ENCODE results near the gene DACT2.

DACT2 gene

DNA sequence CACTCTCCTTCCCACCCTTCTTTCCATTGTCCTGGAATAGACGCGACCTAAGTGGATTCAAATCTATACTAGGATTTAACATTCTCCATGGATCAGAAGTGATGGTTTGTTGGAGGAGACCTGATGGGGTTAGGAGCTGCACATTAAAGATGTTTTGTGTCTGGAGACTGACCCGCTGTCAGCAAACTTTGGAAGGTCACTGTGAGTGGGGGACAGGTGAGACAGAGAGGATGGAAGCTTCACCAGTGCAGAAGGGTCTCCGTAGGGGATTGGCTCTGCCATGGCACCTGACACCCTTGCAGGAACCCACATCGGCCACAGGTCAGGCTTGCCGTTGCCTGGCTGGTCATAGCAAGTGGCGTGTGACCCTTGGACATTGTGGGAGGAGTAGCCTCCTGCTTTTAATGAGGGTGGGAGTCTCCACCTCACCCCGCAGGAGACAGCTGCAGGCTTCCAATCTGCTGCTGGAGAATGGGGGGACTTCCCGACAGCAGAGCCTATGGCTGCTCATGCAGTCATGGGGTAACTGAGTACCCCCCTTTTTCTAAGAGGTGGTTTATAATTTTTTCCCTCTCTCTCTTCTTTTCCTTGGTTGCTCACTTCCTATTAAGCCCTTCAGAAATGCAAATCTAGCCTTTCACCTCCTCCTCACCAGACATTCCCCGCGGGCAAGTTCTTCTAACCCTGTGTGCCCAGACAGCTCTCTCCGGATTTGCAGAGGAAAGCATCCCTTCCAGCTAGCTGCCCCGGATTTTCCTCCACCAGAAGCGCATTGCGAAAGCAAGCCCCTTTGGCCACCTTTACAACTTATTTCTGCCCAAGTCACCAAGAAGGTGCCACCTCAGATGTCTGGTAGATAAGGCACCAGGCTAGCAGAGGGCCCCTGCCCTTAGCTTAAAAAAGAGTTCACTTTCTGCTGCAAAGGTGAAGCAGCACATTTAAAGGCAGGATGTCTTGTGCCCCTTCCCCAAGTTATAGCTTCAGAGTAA, 53.5 kb downstream of the DACT2 start:
- H3K27ac ChIP-seq: no peak overlapping the region
- no peak for TF ChIP-seq ZFX (IDR thresholded peaks at IDR 0.05; ENCODE audit: borderline replicate concordance)
- TF ChIP-seq, protein P1, sequence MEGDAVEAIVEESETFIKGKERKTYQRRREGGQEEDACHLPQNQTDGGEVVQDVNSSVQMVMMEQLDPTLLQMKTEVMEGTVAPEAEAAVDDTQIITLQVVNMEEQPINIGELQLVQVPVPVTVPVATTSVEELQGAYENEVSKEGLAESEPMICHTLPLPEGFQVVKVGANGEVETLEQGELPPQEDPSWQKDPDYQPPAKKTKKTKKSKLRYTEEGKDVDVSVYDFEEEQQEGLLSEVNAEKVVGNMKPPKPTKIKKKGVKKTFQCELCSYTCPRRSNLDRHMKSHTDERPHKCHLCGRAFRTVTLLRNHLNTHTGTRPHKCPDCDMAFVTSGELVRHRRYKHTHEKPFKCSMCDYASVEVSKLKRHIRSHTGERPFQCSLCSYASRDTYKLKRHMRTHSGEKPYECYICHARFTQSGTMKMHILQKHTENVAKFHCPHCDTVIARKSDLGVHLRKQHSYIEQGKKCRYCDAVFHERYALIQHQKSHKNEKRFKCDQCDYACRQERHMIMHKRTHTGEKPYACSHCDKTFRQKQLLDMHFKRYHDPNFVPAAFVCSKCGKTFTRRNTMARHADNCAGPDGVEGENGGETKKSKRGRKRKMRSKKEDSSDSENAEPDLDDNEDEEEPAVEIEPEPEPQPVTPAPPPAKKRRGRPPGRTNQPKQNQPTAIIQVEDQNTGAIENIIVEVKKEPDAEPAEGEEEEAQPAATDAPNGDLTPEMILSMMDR (IDR thresholded peaks at IDR 0.05): no peak

DNA sequence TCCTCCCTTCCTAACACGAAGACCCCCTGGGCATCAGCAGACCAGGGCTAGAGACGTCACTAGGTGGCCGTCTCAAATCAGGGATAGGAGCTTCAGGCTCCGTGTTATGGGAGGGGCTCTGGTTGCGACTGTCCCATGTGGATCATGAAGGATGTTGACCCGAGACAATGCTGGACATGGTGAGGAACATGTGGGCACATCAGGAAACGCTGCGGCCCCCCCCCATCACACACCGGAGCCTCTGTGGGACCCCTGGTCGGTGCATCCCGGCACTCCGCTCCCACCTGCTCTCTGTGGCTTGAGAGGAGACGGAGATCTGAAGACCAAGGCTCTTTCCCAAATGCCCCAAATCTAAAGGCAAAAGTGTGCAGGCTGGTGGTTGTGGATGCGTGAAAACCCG, 54.2 kb downstream of the DACT2 start:
- TF ChIP-seq ZFX (IDR thresholded peaks at IDR 0.05; ENCODE audit: borderline replicate concordance): no peak
- TF ChIP-seq, protein P1 (IDR thresholded peaks at IDR 0.05): no peak
- no peak overlapping the region for H3K27ac ChIP-seq

DNA sequence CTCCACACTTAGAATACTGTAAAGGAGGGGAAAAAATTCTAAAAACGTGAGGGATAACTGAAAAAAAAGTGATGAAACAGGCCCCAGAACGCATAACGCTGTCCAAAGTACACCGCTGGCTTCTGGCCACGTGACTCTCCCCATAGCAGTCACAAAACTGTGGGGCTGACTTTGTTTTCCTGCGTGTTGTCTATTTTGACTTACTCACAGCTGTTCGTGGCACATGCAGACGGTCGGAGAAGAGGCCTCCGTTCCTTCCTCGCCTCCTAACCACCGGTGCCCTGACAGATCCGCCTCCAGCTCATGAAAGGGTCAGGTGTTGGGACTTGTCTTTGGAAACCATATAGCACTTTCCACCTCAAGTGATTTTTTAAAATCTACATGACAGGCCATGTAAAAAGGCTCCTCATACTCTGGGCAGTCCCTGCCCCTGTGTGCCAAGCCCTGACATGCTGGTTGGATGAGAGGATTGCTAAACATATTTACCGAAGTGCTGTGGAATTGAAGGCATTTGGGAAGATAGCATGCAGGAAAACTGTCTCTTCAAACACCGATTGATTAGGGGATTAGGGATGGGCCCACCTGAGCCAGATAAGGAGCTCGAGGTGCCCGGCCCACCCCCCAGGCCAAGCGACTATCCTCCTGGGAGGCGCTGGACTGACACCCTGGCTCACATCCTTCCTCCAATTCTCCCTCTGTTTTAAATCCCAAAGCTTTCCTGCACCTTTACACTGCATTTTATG, 54.8 kb downstream of the DACT2 start:
- TF ChIP-seq ZFX (IDR thresholded peaks at IDR 0.05; ENCODE audit: borderline replicate concordance): no peak
- TF ChIP-seq, protein P1 (IDR thresholded peaks at IDR 0.05): no peak
- H3K27ac ChIP-seq: no peak overlapping the region

DNA sequence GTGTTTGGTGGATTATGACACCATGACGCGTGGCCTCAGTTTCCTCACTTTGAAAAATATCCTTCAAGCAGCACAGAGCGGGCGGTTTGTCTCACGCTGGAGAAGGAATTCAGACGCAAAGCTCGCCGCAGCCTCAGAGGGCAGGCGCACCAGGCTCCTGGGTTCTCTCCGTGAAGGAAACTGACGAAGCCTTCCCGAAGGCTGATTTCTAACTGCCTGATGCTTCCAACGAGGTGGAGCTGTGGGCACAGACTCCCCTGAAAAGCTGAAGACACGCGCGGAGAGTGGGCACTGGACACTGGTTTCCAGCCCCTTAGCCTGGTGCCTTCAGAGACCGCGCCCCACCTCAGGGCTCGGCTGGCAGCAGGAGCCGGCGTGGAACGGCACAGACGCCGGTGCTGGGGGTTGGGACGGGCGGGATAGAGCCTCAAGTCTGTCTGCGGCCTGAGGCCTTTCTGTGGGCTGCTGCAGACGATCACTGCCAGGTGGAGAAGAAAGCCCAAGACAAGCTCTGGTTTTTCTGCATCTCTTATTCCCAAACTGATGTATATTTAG, 56.1 kb downstream of the DACT2 start:
- no peak overlapping the region for H3K27ac ChIP-seq
- TF ChIP-seq, protein P1 (IDR thresholded peaks at IDR 0.05): no peak
- TF ChIP-seq ZFX (IDR thresholded peaks at IDR 0.05; ENCODE audit: borderline replicate concordance): no peak

DNA sequence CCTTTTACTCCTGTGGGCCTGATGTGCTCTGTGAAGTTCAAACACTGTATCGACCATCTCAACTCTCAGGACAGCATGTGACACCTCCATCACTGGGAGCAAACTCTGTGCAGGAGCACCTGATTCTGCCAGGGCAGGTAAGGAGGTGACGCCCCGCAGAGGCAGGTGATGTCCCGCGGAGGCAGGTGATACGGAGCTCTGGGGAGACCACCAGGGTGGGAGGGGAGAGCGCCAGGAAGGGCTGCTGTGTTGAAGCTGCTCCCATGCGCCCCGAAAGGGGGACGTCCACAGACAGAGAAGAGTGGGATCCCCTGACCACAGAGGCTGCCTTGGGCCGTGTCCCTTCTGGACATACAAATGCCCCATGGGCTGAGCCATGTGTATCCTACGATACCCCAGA, 58.3 kb downstream of the DACT2 start:
- H3K27ac ChIP-seq: peak overlapping the region; percentile 52; the same call in 1 of the 2 replicates
- TF ChIP-seq, protein P1 (IDR thresholded peaks at IDR 0.05): no peak
- no peak for TF ChIP-seq ZFX (IDR thresholded peaks at IDR 0.05; ENCODE audit: borderline replicate concordance)

DNA sequence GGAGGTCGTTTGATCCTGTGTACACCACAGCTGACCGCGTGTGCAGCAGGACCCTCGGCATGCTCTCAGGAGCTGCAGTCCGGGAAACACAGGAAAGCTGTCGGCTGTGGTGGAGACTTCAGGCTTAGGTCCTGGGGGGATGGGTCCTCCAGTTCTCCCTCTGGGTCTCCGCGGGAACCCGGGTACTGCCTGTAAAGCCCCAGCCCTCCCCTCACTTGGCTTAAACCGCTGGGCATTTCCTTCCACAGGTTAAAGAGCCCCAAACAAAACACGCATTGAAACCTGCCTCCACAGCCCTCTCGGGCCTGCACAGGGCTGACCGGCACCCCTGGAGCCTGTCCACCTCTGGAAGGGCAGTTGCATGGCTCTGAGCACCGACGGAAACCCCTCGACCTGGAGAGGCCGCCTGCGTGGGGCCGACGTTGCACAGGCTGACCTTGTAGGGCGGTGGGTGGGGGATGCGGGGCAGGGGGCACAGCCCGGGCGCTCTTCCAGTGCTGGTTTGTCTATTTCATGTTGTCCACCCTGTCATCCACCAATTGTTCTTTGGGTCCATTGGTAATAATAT, 59.1 kb downstream of the DACT2 start:
- no peak for TF ChIP-seq ZFX (IDR thresholded peaks at IDR 0.05; ENCODE audit: borderline replicate concordance)
- TF ChIP-seq, protein P1 (IDR thresholded peaks at IDR 0.05): no peak

More for the DNA sequence above, 59.1 kb downstream of the DACT2 start:
- H3K27ac ChIP-seq: no peak overlapping the region
